HG03442 (cell line): ENCODE measurements around the gene CFAP91.
A peak's percentile ranks its signal among the peaks of the same experiment; 100 is the strongest.

Experiments
- ATAC-seq: cut with Tn5 transposase; IDR thresholded peaks from one replicate; pipeline ENCODE4 v1.9.1; 2021; ENCODE audit warnings: mild to moderate bottlenecking, moderate library complexity; ENCODE audit not compliant: unreplicated experiment

Gene CFAP91

DNA sequence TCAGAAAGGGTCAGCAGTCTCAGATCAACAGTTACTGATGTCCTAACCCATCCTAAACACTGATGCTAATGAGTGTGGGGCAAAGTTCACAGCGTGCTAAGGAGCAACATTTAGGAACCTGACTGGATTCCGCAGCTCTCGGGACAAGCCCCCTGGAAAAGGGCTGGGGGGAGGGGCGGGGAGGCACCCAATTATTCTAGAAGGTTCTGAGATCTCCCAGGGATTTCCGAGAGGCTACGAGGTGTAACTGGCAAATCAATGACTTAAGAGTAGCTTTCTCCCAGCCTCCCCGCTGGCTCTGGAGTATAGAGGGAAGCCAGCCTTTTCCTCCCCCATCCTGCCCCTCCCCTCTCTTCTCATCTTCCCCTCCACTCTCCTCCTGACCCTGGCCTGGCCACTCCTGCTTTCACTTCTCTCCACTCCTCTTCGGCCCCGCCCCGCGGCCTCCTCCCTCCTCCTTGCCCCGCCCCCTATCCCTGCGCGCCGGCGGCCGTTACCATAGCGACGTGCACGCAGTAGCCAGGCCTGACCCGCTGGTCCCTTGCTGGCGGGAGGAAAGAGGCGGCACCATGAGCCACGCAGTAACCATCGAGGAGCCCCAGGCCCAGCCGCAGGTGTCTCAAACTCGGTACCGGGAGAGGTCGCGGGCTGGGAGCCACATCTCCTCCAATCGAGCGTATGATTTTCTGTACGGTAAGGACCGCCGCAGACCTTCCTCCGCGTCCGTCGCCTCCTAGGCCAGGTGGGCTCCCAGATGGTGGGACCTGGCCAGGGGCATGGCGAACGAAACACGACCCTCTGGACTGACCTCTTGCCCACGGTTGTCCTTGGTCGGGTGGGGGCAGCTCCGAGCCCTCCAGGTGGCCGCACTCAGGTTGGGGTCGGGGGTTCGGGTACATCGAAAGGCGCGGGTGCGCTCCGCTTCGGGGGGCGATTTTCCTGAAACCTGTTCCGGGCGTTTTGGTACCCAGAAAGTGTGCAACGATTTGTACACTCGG lies at the start of gene CFAP91:
CFAP91 (plus strand) TSS at position 493 of the 998 bp plus-strand sequence; CDS start at position 570, 77 bp downstream.
- ATAC-seq = peak; percentile 88

DNA sequence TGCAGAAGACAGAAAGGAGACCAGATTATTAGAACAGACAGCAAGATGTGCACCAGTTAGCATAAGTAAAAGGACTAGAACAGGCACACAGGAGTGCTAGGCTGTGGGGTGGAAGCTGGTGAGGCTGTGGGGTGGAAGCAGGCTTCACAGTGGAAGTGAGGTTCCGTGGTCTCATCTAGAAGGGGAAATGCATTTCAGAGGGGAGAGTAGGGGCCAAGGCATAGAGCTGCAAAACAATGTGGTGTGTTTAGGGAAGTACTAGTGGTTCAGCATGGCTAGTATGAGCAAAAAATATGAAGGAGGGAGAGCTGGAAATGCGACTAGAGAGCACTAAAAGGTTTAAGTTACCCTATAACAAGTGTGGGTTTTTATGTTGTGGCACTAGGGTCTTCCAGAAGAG lies 48.9 kb upstream of the CFAP91 start:
- ATAC-seq = no peak

DNA sequence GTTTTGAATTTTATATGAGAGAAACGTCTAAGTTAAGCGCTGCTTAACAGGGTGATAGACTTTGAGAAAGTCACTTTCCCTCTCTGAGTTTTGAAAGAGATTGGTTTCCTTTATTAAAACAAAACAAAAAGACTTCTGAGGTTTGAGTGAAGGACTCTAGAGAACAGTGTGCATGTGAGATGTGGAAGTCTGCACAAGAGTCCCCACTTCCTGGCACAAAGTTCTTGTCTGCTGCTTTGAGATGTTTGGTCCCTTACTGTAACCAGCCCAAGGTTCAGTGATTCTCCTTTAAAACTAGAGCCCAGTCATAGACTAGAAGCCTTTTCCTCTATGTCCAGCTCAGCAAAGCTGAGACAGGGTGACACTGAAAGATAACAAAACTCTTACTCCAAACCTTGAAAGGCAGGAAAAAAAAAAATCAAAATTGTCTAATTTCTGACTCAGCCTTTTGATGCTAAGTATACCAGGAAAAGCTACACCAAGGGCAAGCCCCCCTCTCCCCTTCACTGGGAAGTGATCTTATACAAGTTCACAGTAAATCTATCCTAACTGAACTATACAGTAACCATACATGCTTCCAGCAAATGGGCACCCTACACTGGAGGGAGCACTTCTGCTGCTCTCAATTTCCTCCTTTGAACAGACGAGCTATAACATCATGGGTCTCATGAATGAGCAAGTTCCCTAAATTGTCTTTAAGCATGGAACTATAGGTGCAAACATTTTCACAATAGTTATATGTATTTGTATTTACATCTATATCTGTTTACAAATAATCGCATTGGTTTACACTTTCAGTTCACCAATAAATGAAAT lies 44.7 kb upstream of the CFAP91 start:
- ATAC-seq = no peak

DNA sequence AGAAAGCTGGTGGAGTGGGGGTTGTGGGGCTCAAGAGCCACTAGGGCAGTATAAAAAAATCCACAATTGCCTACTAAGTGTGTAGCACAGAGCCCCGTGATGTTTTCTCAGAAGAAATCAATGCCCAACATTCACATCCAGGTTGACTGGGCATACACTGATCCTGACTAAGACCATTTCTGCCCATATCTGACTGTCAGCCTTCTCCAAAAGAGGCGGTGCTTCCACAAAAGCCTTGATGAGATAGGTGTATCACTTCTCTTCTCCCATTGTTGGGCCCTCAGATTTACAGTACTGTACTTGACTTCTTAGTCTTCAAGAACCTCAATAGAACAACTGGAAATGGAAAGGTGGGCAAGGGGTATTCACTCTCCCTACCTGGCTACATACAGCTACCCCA lies 43.8 kb upstream of the CFAP91 start:
- ATAC-seq = no peak

DNA sequence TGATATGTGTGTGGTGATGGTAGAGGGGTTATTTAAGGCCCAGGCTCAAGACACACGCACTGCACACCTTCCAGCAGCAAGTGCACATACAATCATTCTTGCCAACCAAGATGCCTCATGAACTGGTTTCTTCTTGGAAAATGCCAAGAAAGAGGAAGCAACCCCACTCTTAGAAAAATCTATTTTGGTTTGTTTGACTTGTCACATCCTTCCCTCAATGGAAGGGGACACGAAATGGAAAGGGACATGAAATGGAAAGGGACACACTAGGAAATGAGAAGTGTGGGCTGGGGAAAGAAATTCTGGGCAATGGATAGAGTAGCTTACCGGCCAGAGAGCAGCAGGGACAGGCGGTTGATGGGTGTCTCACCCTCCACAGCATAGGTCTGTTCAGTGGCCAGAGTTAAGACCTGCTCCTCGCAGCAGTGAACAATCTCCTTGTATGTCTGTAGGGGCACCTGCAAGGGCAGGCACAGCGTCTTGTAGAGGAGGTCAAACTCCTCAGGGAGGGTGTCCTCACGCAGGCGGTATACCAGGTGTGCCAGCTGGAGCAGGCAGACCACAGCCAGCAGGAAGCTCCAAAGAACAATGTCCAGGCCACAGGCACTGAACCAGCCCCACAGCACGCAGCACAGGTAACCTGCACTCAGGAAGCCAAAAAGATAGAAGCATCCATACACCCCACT lies 43.1 kb upstream of the CFAP91 start:
- no peak for ATAC-seq

DNA sequence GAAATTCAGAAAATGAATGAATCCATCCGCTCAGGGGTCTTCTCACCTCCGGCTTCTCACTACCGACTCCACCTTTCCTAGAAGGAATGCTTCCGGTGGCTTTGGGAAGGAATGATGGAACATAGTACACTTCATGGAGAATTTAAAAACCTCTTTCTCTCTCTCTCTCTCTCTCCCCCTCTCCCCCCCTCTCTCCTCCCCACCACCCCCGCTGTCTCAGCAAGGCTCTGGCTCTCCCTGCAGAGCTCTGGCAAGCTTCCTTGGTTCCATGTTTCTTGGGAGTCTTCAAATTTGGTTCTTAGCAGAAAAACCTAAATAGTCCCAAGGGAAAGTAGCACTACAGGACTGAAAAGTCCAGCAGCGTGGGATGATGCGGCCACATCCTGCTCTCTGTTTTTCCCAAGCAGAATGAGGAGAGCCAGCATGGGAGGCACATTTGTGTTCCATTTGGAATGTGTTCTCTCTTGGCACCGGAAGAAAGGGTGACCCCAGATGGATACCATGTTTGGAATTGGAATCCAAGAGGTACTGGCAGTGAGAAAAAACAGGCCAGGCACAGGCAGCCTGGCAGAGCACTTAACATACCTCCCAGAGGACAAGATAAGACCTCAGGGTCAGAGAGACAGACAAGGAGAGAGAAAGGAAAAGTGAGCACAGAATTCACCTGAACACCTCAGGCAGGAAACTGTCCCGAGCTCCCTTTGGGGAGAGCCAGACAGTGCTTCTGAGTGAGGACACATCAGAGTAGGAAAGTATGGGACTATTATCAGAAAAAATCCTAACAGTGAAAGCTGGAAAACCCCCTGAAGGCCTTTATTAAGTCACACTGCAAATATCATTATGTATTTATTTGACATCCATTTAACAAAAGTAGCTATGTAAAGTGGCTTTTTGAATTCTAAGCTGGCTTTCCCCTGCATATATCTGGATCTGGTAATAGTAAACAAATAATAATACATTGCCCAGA lies 42.1 kb upstream of the CFAP91 start, which contains the start of gene POPDC2:
POPDC2 (minus strand) TSS at position 116 of the 967 bp plus-strand sequence. CDS start 166 bp downstream, outside the sequence.
- no peak for ATAC-seq

DNA sequence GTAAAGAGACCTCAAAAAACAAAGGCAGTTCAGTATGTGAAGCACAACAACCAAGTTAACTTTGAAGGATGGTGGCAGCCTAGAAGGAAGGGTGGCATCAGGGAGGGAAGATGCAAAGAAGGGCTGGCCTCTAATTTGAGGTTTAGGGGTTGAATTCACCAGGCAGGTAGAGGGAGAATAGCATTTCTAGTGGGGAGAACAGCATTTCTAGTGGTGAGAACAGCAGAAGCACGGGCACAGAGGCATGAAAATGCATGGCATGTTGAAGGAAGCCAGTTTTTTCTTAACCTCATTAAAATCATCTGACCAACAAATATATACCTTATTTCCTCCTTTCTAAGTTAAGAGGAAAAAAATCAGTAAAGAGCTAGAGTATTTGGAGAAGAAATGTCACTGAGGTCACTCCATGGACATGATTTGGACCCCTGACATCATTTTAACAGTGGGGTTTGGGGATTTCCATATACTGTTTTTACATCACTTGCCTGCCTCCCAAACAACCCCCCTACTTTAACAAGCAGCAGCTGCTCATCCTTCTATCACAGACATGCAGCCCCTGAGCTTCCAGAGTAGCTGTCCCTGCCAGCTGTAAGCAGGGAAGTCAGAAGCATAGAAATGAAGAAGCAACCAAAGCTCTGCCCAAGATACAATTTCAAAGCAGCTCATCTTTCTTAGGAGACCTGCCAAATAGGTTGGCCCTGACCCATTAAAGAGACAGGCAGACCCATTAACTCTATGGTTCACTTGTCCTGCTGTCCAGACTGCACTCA lies 40.0 kb upstream of the CFAP91 start:
- ATAC-seq = no peak

DNA sequence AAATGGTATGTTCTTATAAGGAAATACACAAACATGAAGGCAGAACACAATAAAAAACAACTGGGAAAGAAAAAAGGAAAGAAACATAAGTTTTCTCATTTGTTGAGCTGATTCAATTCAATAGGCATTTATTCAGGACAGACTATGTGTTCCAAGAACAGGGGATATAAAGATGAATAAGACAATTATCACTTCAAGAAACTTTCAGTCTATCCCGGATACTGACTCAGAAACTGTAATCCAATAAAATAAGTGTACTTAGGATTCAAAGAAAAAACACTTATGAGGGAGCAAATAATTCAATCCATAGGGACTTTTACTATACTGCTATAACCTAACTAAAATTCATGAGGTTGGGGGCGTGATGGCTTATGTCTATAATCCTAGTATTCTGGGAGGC lies 38.9 kb upstream of the CFAP91 start:
- no peak for ATAC-seq

DNA sequence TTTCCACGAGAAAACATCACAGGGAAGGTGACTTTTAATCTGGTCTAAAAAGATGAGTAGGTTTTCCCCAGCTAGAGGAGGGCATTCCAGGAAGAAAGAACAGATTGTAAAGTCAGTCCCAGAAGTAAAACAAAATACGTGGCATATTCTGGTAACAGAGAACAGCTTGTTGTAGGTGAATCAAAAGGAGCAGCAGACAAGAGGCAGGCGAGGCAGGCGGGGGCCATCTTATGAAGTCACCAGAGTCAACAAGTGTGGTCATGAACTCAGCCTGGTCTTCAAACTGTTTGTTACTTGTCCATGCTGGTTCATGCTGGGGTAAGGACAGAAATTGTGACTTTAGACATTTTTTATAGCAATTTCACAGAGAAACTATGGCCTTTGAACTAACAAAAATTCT lies 38.5 kb upstream of the CFAP91 start:
- no peak for ATAC-seq

DNA sequence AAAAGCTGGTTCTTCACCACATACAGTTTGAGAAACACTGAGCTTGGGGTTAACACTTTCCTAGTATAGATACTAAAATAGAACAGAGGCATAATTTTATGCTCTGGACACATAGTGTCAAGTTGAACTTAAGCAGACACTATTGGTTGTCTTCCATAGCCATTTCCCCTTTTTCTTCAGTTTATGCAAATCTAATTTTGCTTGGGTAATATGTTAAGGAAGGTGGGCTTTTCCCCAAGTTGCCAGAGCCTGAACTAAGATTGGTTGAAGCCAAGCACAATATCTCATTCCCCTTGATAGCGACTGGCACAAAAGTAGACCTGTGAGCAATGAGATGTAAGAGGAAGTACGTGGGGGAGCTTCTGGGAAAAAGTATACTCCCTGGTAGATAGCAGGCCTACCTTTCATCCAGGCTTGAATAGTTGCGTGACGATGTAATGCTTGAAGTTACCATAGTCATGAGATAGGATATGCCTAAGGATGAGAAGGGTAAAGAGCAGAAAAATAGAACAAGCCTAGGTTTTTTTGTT lies 37.9 kb upstream of the CFAP91 start:
- no peak for ATAC-seq

DNA sequence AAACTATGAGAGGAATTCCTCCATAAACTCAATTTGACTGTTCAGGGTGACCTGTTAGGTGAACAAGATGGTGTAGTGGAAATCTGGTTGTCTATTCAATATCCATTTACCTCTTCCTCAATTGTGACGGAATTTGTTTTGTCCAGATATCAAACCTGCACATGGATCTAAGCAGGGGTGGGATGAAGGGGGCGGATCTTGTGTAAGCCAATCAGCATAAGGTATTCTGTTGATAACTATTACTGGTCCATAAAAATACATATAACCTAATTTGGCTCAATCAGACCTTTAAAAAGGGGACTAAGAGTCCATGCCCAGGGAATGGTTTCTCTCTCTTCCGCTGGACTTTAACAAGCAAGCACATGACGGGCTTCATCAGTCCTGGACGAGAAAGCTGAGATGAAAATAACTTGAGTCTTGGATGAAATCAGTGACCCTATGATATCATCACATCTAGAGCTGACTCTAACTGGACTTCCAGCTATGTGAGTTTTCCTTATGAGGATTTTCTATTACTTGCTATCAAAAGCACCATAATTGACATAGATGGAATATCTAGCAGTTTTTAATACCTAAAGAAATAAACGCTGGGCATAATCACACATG lies 36.8 kb upstream of the CFAP91 start:
- no peak for ATAC-seq

DNA sequence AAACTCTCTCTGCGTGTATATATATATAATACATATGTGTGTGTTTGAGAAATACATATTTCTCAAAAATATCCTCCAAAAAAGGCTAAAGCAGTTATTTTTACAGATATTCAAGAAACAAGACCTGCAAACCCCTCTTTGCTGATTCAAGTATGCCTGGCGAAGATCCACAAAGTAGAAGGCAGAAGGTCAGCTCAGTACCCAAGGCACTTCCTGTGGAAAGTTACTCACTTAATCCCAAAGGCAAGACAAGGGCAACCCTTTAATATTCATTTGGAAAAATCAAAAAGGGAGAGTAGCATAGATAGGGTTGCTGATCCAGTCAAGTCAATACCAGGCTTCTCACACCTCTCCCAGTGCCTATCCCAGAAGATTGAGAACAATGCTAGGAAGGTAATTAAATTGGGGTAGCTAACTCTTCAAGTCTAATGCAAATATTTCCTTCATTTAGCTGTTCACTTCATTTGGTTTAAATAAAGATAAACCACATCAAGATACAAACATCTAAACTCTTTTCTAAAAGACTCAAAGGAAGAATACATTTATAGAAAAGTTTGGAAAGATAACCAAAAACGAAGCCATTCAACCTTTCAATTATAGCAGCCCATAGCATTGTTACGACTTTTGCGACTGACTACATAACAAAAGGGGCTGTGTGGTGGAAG lies 32.8 kb upstream of the CFAP91 start:
- no peak for ATAC-seq

DNA sequence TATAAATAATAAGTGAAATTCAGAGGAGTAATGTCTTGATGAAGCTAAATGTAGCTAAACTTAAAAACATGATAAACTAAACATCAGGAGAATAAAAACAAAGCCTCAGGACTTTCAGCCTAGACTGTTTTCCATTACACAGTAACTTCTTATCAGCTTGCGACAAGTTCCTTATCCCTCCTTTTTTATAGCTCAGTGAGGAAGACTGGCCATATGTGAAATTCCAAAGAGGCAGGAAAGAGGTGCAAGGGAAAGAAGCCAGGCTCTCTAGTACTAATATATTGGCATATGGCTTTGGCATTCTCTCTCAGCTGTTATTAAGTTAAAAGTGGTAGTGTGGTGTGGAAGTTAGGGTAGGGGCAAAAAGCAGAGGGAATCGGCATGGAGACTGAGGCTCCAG lies 30.0 kb upstream of the CFAP91 start:
- ATAC-seq = no peak

DNA sequence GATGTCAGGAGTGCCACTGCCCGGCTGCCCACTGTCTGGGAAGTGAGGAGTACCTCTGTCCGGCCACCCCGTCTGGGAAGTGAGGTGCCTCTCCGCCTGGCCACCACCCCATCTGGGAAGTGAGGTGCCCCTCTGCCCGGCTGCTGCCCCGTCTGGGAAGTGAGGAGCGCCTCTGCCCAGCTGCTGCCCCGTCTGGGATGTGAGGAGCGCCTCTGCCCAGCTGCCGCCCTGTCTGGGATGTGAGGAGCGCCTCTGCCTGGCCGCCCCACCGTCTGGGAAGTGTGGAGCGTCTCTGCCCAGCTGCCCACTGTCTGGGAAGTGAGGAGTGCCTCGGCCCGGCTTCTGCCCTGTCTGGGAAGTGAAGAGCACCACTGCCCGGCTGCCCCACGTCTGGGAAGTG lies 28.9 kb upstream of the CFAP91 start:
- no peak for ATAC-seq

DNA sequence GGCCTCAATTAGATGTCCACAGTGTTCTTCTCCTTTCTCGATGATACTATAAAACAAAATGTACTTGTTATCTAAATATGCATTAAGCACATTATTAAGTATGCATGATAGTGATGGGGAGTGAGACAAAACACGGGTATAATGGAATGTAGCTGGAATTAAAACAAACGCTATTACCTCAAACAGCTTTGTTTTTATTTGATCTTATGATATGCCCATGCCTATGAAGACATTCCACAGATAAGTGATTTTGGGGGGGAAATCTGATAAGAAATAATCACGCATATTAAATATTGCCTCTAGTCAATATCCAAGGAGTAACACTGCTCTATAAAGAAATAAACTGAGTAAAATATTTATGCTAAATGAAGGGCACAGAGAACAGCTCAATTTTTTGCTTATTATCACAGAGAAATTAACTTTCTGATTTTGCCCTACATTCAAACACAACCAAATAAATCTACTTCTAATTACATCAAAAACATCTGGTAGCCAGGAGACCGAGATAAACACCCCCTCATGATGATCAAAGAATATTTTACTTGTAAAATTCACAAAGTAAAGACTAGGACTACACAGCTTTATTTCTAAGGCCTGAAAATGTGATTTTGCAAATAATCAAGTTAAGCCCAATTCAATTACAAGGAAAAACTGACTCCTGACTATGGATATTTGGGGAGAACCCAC lies 27.5 kb upstream of the CFAP91 start:
- ATAC-seq = no peak

DNA sequence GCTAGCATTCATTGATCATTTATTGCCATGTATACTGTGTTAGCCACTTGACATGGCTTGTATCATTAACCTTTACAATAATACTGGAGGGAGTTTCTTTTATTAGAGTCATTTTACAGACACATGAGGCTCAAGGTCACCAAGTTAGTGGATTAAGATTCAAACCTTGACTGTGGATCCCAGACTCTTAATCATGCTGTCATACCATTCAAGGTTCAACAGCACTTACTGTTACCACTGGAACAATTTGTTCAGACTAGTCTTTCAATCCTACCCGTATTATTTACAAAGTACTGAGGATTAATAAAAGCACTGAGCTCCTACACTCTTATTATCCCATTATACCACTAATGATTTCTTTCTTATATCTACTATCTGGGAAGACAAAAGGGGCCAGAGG lies 26.8 kb upstream of the CFAP91 start:
- no peak for ATAC-seq
